Hepatocyte (in vitro differentiated cells): ENCODE data around the gene ZNF665.

Source experiments
- EZH2 ChIP-seq: fragments of 200-600 bp; sonication (generic); IDR thresholded peaks from 2 replicates; pipeline ENCODE4 v1.6.1; 2016; ENCODE audit warnings: antibody characterized with exemption, mild to moderate bottlenecking, borderline replicate concordance
- TF ChIP-seq, protein P1 (sequence below): fragments of 200-600 bp; sonication (generic); IDR thresholded peaks from 2 replicates; pipeline ENCODE4 v1.5.1; 2016; ENCODE audit warnings: antibody characterized with exemption, mild to moderate bottlenecking; ENCODE audit not compliant: poor library complexity

GRCh38 chr19:53130506-53130905 is 62.7 kb downstream of the ZNF665 start:
- TF ChIP-seq, protein P1, sequence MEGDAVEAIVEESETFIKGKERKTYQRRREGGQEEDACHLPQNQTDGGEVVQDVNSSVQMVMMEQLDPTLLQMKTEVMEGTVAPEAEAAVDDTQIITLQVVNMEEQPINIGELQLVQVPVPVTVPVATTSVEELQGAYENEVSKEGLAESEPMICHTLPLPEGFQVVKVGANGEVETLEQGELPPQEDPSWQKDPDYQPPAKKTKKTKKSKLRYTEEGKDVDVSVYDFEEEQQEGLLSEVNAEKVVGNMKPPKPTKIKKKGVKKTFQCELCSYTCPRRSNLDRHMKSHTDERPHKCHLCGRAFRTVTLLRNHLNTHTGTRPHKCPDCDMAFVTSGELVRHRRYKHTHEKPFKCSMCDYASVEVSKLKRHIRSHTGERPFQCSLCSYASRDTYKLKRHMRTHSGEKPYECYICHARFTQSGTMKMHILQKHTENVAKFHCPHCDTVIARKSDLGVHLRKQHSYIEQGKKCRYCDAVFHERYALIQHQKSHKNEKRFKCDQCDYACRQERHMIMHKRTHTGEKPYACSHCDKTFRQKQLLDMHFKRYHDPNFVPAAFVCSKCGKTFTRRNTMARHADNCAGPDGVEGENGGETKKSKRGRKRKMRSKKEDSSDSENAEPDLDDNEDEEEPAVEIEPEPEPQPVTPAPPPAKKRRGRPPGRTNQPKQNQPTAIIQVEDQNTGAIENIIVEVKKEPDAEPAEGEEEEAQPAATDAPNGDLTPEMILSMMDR: no peak
- TF ChIP-seq EZH2: no peak
